H1 (cell line): ENCODE measurements around the gene SLC25A39. TPM values are rescaled to one million over a fixed set of nuclear protein-coding genes. Genes with fewer than 3 reads are reported as not detected.
A peak's percentile ranks its signal among the peaks of the same experiment; 100 is the strongest.

ENCODE experiments used
- ATF2 ChIP-seq: IDR thresholded peaks from 2 replicates; pipeline ENCODE4 v1.6.1; 2012; ENCODE audit warnings: low read length, inconsistent platforms
- BCL11A ChIP-seq, 2 experiments: IDR thresholded peaks; one replicate each; pipeline ENCODE4 v1.6.1; 2011; ENCODE audit warnings: low read depth in 2 of 2, low read length in 2 of 2, mild to moderate bottlenecking in 2 of 2
- E2F6 ChIP-seq: IDR thresholded peaks from 2 replicates; pipeline ENCODE4 v1.6.1; 2012; ENCODE audit warnings: inconsistent platforms
- EP300 ChIP-seq, 2 experiments: IDR thresholded peaks; 1 replicate in 1 of 2; 2 replicates in 1 of 2; pipeline ENCODE4 v1.6.1; 2011 to 2012; ENCODE audit warnings: low read depth in 2 of 2, low read length in 2 of 2, mild to moderate bottlenecking in 2 of 2, borderline replicate concordance in 1 of 2, inconsistent platforms in 1 of 2, moderate library complexity in 1 of 2
- FOSL1 ChIP-seq: IDR thresholded peaks from 2 replicates; pipeline ENCODE4 v1.6.1; 2011; ENCODE audit warnings: mild to moderate bottlenecking, low read depth, low read length, moderate library complexity; ENCODE audit not compliant: insufficient read depth
- HDAC2 ChIP-seq, 2 experiments: fragments of 300-600 bp in 1 of 2; sonication (generic) in 1 of 2; IDR thresholded peaks; 2 replicates each; pipeline ENCODE4 v1.6.1; 2011 to 2012; ENCODE audit warnings: low read depth in 2 of 2, low read length in 2 of 2, mild to moderate bottlenecking in 2 of 2, moderate library complexity in 2 of 2, borderline replicate concordance in 1 of 2, inconsistent platforms in 1 of 2
- HDAC6 ChIP-seq: IDR thresholded peaks from one replicate; pipeline ENCODE4 v1.7.1; 2012; ENCODE audit warnings: low read depth, mild to moderate bottlenecking, inconsistent platforms, low read length, moderate library complexity
- JUN ChIP-seq: IDR thresholded peaks from 2 replicates; pipeline ENCODE4 v1.6.1; 2011; ENCODE audit warnings: low read depth, mild to moderate bottlenecking, improper control_type of control experiment, low read length
- JUND ChIP-seq: IDR thresholded peaks from 2 replicates; pipeline ENCODE4 v1.6.1; 2011; ENCODE audit warnings: mild to moderate bottlenecking, improper control_type of control experiment, low read length
- KDM1A ChIP-seq: fragments of 200-600, 300-600 bp; sonication (generic); IDR thresholded peaks from 2 replicates; pipeline ENCODE4 v1.7.1; 2016; ENCODE audit warnings: mild to moderate bottlenecking, low read length, borderline replicate concordance
- KDM5A ChIP-seq: fragments of 200-600 bp; IDR thresholded peaks from 2 replicates; pipeline ENCODE4 v1.7.1; 2012; ENCODE audit warnings: mild to moderate bottlenecking, low read length, inconsistent platforms, mixed read lengths
- MAFK ChIP-seq: IDR thresholded peaks from 2 replicates; pipeline ENCODE4 v1.6.1; 2012; ENCODE audit warnings: low read depth, mild to moderate bottlenecking, improper control_type of control experiment, low read length
- MAX ChIP-seq: IDR thresholded peaks from 2 replicates; pipeline ENCODE4 v1.6.1; 2012; ENCODE audit warnings: inconsistent platforms
- POLR2A ChIP-seq, 2 experiments: IDR thresholded peaks; 1 replicate in 1 of 2; 2 replicates in 1 of 2; pipeline ENCODE4 v1.6.1; 2011; ENCODE audit warnings: low read depth in 2 of 2, low read length in 2 of 2, mild to moderate bottlenecking in 2 of 2; ENCODE audit errors: control extremely low read depth in 1 of 2
- RXRA ChIP-seq: IDR thresholded peaks from 2 replicates; pipeline ENCODE4 v1.6.1; 2011; ENCODE audit warnings: low read depth, mild to moderate bottlenecking, low read length, moderate library complexity; ENCODE audit not compliant: insufficient read depth
- SAP30 ChIP-seq: fragments of 300-600 bp; sonication (generic); IDR thresholded peaks from 2 replicates; pipeline ENCODE4 v1.7.1; 2012; ENCODE audit warnings: low read length, moderate library complexity, mild to moderate bottlenecking, inconsistent platforms; ENCODE audit not compliant: insufficient read depth, insufficient replicate concordance
- SIN3A ChIP-seq, 2 experiments: IDR thresholded peaks in 1 of 2; conservative IDR thresholded peaks in 1 of 2; 2 replicates each; pipeline ENCODE4 v1.6.1; 2011 to 2012; ENCODE audit warnings: low read length in 2 of 2, improper control_type of control experiment in 1 of 2, low read depth in 1 of 2, mild to moderate bottlenecking in 1 of 2
- SP1 ChIP-seq: IDR thresholded peaks from 2 replicates; pipeline ENCODE4 v1.6.1; 2011; ENCODE audit warnings: low read depth, low read length
- SRF ChIP-seq: IDR thresholded peaks from 2 replicates; pipeline ENCODE4 v1.6.1; 2011; ENCODE audit warnings: mild to moderate bottlenecking, low read depth, low read length, moderate library complexity
- SUZ12 ChIP-seq: fragments of 200-600 bp; sonication (generic); IDR thresholded peaks from 2 replicates; pipeline ENCODE4 v1.6.1; 2012; ENCODE audit warnings: mild to moderate bottlenecking, inconsistent platforms, low read length, moderate library complexity, mixed read lengths
- YY1 ChIP-seq: IDR thresholded peaks from 2 replicates; pipeline ENCODE4 v1.6.1; 2011; ENCODE audit warnings: low read depth, mild to moderate bottlenecking, low read length
- ZNF274 ChIP-seq: IDR thresholded peaks from 2 replicates; pipeline ENCODE4 v1.7.0; 2012; ENCODE audit warnings: low read length, borderline replicate concordance; ENCODE audit errors: extremely low read depth
- polyA plus RNA-seq, 7 experiments: library from polyadenylated mRNA; depleted of rRNA in 3 of 7; stranded (reverse) in 5 of 7; unstranded in 2 of 7; fragments of >200 nt in 5 of 7; fragments of 200-250 nt in 2 of 7; gene quantifications; 1 replicate in 5 of 7; 2 replicates in 1 of 7; 4 replicates in 1 of 7; pipeline versions ENCODE4 v1.2.1 to v1.2.3, GENCODE V29; 2011 to 2013; ENCODE audit warnings: missing spikeins in 2 of 7, mixed read lengths in 2 of 7
- total RNA-seq: library from RNA; stranded (reverse); fragmentation: NEBNext Ultra II Directional; extraction: Animal tissue kit (Norgen Biotek cat#: 25700); gene quantifications from 2 replicates; pipeline ENCODE4 v1.2.1, GENCODE V29; 2021

SLC25A39 gene
- total and polyA plus RNA-seq, 2 of the 8 experiments (the other 6 are each of a cell fraction or from before 2014, with no cell fraction given) = 200 to 291 TPM

- TF ChIP-seq SUZ12 (no peak), KDM5A (no peak), POLR2A (IDR thresholded peaks at IDR 0.05; ENCODE audit: control extremely low read depth in 1 of 2, low read depth in 2 of 2, low read length in 2 of 2) (peak in 1 of 2 experiments; percentile 46; a peak in 1 of 3 replicates), KDM1A (no peak), SAP30 (no peak), MAX (no peak), FOSL1 (no peak), JUND (no peak; the same call in 1 of the 2 replicates), EP300 (IDR thresholded peaks at IDR 0.05; ENCODE audit: borderline replicate concordance in 1 of 2, low read depth in 2 of 2, low read length in 2 of 2) (no peak), ZNF274 (no peak), YY1 (no peak), SRF (no peak), SP1 (peak; percentile 71; the same call in 1 of the 2 replicates), HDAC2 (IDR thresholded peaks at IDR 0.05; ENCODE audit: borderline replicate concordance in 1 of 2, low read depth in 2 of 2, low read length in 2 of 2) (0 out of 4 replicates have a peak, but pooled peaks of 1 of the 2 experiments have one; percentile 65), BCL11A (IDR thresholded peaks at IDR 0.05; ENCODE audit: low read depth in 2 of 2, low read length in 2 of 2) (no peak), MAFK (no peak), E2F6 (no peak), SIN3A (conservative IDR thresholded peaks at IDR 0.05 in 1 of 2, IDR thresholded peaks at IDR 0.05 in 1 of 2; ENCODE audit: low read depth in 1 of 2, low read length in 2 of 2) (peak; percentile 84 to 92; a peak in 3 of 4 replicates), RXRA (no peak), HDAC6 (no peak), ATF2 (peak; percentile 55; the same call in 1 of the 2 replicates), JUN (no peak)
These were observed 16.3 kb downstream of the SLC25A39 start, which contains the start of gene RUNDC3A (continued) for GRCh38 chr17:44308320-44308818.
